Dermis blood vessel endothelial cell (primary cell): ENCODE measurements around the gene ZNF746. TPM values are rescaled to one million over a fixed set of nuclear protein-coding genes. Genes with fewer than 3 reads are reported as not detected.
"Not testable (repeated sequence)": the region's sequence is repeated elsewhere in the genome, so short reads cannot be mapped to it uniquely, and the experiment has no call there.

Source experiments
- DNase-seq: peaks from one replicate; pipeline ENCODE4 v3.0.0; 2010
- total RNA-seq: library from RNA; depleted of rRNA; stranded (reverse); fragments of >200 nt; gene quantifications from 2 replicates; pipeline ENCODE4 v1.2.3, GENCODE V29; 2014

The ZNF746 gene
- total RNA-seq: 22.7 and 24.3 TPM in 2 replicates

GRCh38 chr7:149497467-149498261 lies at the start of gene ZNF746:
TSS of gene ZNF746 (minus strand) at chr7:149497809. CDS start at chr7:149497536, 273 bp downstream.
- DNase-seq: peak; percentile 82

GRCh38 chr7:149547126-149547525 lies 49.5 kb upstream of the ZNF746 start:
- DNase-seq: no peak

- no peak for DNase-seq
Measured at GRCh38 chr7:149546331-149546730, 48.7 kb upstream of the ZNF746 start.

- DNase-seq: no peak
Measured at GRCh38 chr7:149544028-149544427, 46.4 kb upstream of the ZNF746 start.

- DNase-seq: no peak
Measured at GRCh38 chr7:149532654-149533053, 35.0 kb upstream of the ZNF746 start.

- DNase-seq: peak; percentile 7
Measured at GRCh38 chr7:149529136-149529718, 31.6 kb upstream of the ZNF746 start.

- DNase-seq: no peak
Measured at GRCh38 chr7:149527414-149527813, 29.8 kb upstream of the ZNF746 start.

- no peak for DNase-seq
Measured at GRCh38 chr7:149525280-149525679, 27.7 kb upstream of the ZNF746 start.

- peak; percentile 22 for DNase-seq
Measured at GRCh38 chr7:149524394-149524793, 26.8 kb upstream of the ZNF746 start.

- no peak for DNase-seq
Measured at GRCh38 chr7:149510248-149510647, 12.6 kb upstream of the ZNF746 start.

GRCh38 chr7:149509774-149510173 lies 12.2 kb upstream of the ZNF746 start:
- DNase-seq: no peak

- DNase-seq: no peak
Measured at GRCh38 chr7:149505551-149505950, 7.9 kb upstream of the ZNF746 start.

- DNase-seq: no peak
Measured at GRCh38 chr7:149501651-149502050, 4.0 kb upstream of the ZNF746 start.

GRCh38 chr7:149500910-149501309 lies 3.3 kb upstream of the ZNF746 start:
- DNase-seq: no peak

- DNase-seq: no peak
Measured at GRCh38 chr7:149500201-149500600, 2.6 kb upstream of the ZNF746 start.

GRCh38 chr7:149498811-149499210 lies 1.2 kb upstream of the ZNF746 start:
- no peak for DNase-seq

- peak; percentile 50 for DNase-seq
Measured at GRCh38 chr7:149496642-149497391, 792 bp downstream of the ZNF746 start.

GRCh38 chr7:149495785-149496641 lies 1.6 kb downstream of the ZNF746 start:
- peak; percentile 81 for DNase-seq

GRCh38 chr7:149494738-149495368 lies 2.8 kb downstream of the ZNF746 start:
- no peak for DNase-seq

GRCh38 chr7:149493975-149494374 lies 3.6 kb downstream of the ZNF746 start:
- not testable (repeated sequence) for DNase-seq

GRCh38 chr7:149493366-149493765 lies 4.2 kb downstream of the ZNF746 start:
- DNase-seq: no peak
